Measurements from ENCODE around the gene NODAL.

- no peak for TF ChIP-seq CTCF (conservative IDR thresholded peaks at IDR 0.05; ENCODE audit: low read depth, low read length)
- TF ChIP-seq BHLHE40 (IDR thresholded peaks at IDR 0.05; ENCODE audit: low read depth, low read length) = no peak
- no peak for TF ChIP-seq POLR2A (IDR thresholded peaks at IDR 0.05; ENCODE audit: low read depth, low read length)
- no peak for TF ChIP-seq MAZ (IDR thresholded peaks at IDR 0.05; ENCODE audit: borderline replicate concordance, low read depth, low read length)
- TF ChIP-seq SMC3 (IDR thresholded peaks at IDR 0.05; ENCODE audit: low read depth, low read length) = no peak
- TF ChIP-seq ELK1 (IDR thresholded peaks at IDR 0.05; ENCODE audit: borderline replicate concordance, low read depth, low read length) = no peak
- no peak for TF ChIP-seq RCOR1 (IDR thresholded peaks at IDR 0.05; ENCODE audit: insufficient replicate concordance, low read length)
- TF ChIP-seq CEBPB (IDR thresholded peaks at IDR 0.05; ENCODE audit: low read depth, low read length) = no peak
- no peak for TF ChIP-seq MXI1 (IDR thresholded peaks at IDR 0.05; ENCODE audit: borderline replicate concordance, low read depth, low read length)
- TF ChIP-seq FOS (IDR thresholded peaks at IDR 0.05; ENCODE audit: low read depth, low read length) = no peak
These were observed 33.3 kb upstream of the NODAL start for GRCh38 chr10:70474780-70475179.

All from IMR-90 (cell line).